ENCODE data around the gene ZNF770. TPM values are rescaled to one million over a fixed set of nuclear protein-coding genes. Genes with fewer than 3 reads are reported as not detected.

ZNF770 gene
- total and polyA plus RNA-seq, 2 donors (not counting 1 experiment from before 2014, with no cell fraction given) = 10.1 to 49.3 TPM

DNA sequence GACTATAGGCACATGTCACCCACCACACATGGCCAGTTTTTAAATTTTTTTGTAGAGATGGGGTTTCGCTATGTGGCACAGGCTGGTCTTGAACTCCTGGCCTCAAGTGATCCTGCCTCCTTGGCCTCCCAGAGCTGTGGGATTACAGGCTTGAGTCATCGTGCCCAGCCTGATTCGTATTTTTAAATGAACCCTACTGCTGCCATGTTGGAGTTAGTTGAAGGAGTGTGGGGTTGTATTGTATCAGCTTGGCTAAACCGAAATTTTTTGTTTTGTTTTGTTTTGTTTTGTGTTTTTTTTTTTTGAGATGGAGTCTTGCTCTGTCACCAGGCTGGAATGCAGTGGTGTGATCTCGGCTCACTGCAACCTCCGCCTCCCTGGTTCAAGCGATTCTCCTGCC, 11.8 kb upstream of the ZNF770 start:
- Histone ChIP-seq H3K4me3 (ENCODE audit: control extremely low read depth in 1 of 5, extremely low read depth in 1 of 5, insufficient read depth in 1 of 5, low read depth in 2 of 5, low read length in 4 of 5) (no peak overlapping the region), H3K36me3 (replicated peaks in 1 of 2; ENCODE audit: control extremely low read depth in 1 of 2, control insufficient read depth in 1 of 2, extremely low read depth in 1 of 2, insufficient read depth in 2 of 2, low read length in 1 of 2) (no peaks in the 10 kb centered on the region), H2AFZ (ENCODE audit: insufficient read depth, low read depth, low read length, poor library complexity, severe bottlenecking) (no peak overlapping the region), H3K79me2 (ENCODE audit: control insufficient read depth, insufficient read depth, low read length) (no peaks in the 10 kb centered on the region), H3K27ac (ENCODE audit: low read length in 2 of 2) (no peak overlapping the region), H4K20me1 (ENCODE audit: control insufficient read depth, insufficient read depth, low read length, poor library complexity, severe bottlenecking) (no peaks in the 10 kb centered on the region), H3K9ac (ENCODE audit: low read length) (no peak overlapping the region), H3K4me1 (ENCODE audit: control insufficient read depth in 2 of 2, insufficient read depth in 2 of 2, low read length in 2 of 2) (no peaks in the 10 kb centered on the region), H3K9me3 (ENCODE audit: control extremely low read depth in 1 of 3, control insufficient read depth in 2 of 3, insufficient read depth in 1 of 3, low read length in 2 of 3) (no peaks in the 10 kb centered on the region), H3K4me2 (replicated peaks; ENCODE audit: low read depth, low read length, poor library complexity, severe bottlenecking) (no peak overlapping the region), H3K27me3 (replicated peaks in 1 of 4; ENCODE audit: control extremely low read depth in 1 of 4, control insufficient read depth in 3 of 4, insufficient read depth in 4 of 4, low read length in 3 of 4) (peaks cover 0 to 3% (median 0%) of the 10 kb centered on the region in 4 experiments)
- no peak overlapping the region for H3K4me3 Mint-ChIP-seq
- H3K27ac Mint-ChIP-seq = no peak overlapping the region
- ChIA-PET POLR2A (interaction anchor here (0.7 kb wide), 1 partner anchor 945 kb away, joined by 4 read pairs; no protein-coding TSS in a partner anchor), CTCF (interaction anchor here (0.7 kb wide), 1 partner anchor 518 kb away, joined by 3 read pairs; no protein-coding TSS in a partner anchor)
- intact Hi-C loops (cut with micrococcal nuclease) = no loop called here
- ATAC-seq (ENCODE audit: low read depth) (no peak), DNase-seq (no peak)
- no peaks in the 10 kb centered on the region for H3K9me3 Mint-ChIP-seq (ENCODE audit: insufficient read depth)
- H3K27me3 Mint-ChIP-seq = peaks cover 14% of the 10 kb centered on the region
- H3K4me1 Mint-ChIP-seq = no peaks in the 10 kb centered on the region
- TF ChIP-seq, protein P1, sequence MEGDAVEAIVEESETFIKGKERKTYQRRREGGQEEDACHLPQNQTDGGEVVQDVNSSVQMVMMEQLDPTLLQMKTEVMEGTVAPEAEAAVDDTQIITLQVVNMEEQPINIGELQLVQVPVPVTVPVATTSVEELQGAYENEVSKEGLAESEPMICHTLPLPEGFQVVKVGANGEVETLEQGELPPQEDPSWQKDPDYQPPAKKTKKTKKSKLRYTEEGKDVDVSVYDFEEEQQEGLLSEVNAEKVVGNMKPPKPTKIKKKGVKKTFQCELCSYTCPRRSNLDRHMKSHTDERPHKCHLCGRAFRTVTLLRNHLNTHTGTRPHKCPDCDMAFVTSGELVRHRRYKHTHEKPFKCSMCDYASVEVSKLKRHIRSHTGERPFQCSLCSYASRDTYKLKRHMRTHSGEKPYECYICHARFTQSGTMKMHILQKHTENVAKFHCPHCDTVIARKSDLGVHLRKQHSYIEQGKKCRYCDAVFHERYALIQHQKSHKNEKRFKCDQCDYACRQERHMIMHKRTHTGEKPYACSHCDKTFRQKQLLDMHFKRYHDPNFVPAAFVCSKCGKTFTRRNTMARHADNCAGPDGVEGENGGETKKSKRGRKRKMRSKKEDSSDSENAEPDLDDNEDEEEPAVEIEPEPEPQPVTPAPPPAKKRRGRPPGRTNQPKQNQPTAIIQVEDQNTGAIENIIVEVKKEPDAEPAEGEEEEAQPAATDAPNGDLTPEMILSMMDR (IDR thresholded peaks at IDR 0.05) = no peak
- no peak for TF ChIP-seq EZH2 (IDR thresholded peaks at IDR 0.05; ENCODE audit: borderline replicate concordance, insufficient read depth, low read depth, low read length, poor library complexity, severe bottlenecking)
- 96% methylated on average over 3 of the region's 7 CpGs for WGBS (ENCODE audit: insufficient coverage)

DNA sequence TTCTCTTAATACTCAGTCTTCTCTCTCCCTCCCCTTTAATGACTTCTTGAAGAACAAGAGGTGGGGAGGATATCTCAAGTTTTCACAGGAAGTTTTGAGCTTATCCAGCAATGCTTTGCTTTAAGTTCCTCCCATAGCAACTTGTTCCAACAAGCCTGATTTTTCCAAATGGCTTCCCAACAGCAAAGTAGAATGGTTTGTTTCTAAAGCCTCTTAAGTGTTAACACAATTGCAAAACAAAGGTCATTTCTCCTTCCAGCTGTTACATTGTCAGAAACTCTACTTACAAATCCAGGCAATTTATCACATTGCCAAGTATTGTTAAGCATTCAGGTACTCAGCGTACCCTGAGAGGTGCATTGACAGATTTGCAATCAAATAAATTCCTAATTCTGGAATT, 6.8 kb upstream of the ZNF770 start:
- H3K27ac ChIP-seq (ENCODE audit: low read length in 2 of 2) = no peak overlapping the region
- DNase-seq (no peak), ATAC-seq (ENCODE audit: low read depth) (no peak)
- H3K27me3 ChIP-seq (replicated peaks in 1 of 4; ENCODE audit: control extremely low read depth in 1 of 4, control insufficient read depth in 3 of 4, insufficient read depth in 4 of 4, low read length in 3 of 4) = peaks cover 0 to 11% (median 0%) of the 10 kb centered on the region in 4 experiments
- Mint-ChIP-seq H3K27me3 (peaks cover 16% of the 10 kb centered on the region), H3K4me1 (no peaks in the 10 kb centered on the region), H3K27ac (no peak overlapping the region), H3K4me3 (no peak overlapping the region), H3K9me3 (ENCODE audit: insufficient read depth) (no peaks in the 10 kb centered on the region)
- H2AFZ ChIP-seq (ENCODE audit: insufficient read depth, low read depth, low read length, poor library complexity, severe bottlenecking) = no peak overlapping the region
- ChIA-PET CTCF (no interaction called here), POLR2A (no interaction called here)
- H3K9me3 ChIP-seq (ENCODE audit: control extremely low read depth in 1 of 3, control insufficient read depth in 2 of 3, insufficient read depth in 1 of 3, low read length in 2 of 3) = no peaks in the 10 kb centered on the region
- H3K4me1 ChIP-seq (ENCODE audit: control insufficient read depth in 2 of 2, insufficient read depth in 2 of 2, low read length in 2 of 2) = no peaks in the 10 kb centered on the region
- H3K4me2 ChIP-seq (replicated peaks; ENCODE audit: low read depth, low read length, poor library complexity, severe bottlenecking) = no peak overlapping the region
- intact Hi-C loops (cut with micrococcal nuclease) = no loop called here
- no peak overlapping the region for H3K9ac ChIP-seq (ENCODE audit: low read length)
- no CpG with 5 or more reads among the region's 1 CpG for WGBS (ENCODE audit: insufficient coverage)
- no peaks in the 10 kb centered on the region for H4K20me1 ChIP-seq (ENCODE audit: control insufficient read depth, insufficient read depth, low read length, poor library complexity, severe bottlenecking)
- no peaks in the 10 kb centered on the region for H3K79me2 ChIP-seq (ENCODE audit: control insufficient read depth, insufficient read depth, low read length)
- no peak for TF ChIP-seq EZH2 (IDR thresholded peaks at IDR 0.05; ENCODE audit: borderline replicate concordance, insufficient read depth, low read depth, low read length, poor library complexity, severe bottlenecking)
- TF ChIP-seq, protein P1 (IDR thresholded peaks at IDR 0.05) = no peak
- H3K36me3 ChIP-seq (replicated peaks in 1 of 2; ENCODE audit: control extremely low read depth in 1 of 2, control insufficient read depth in 1 of 2, extremely low read depth in 1 of 2, insufficient read depth in 2 of 2, low read length in 1 of 2) = no peaks in the 10 kb centered on the region
- H3K4me3 ChIP-seq (ENCODE audit: control extremely low read depth in 1 of 5, extremely low read depth in 1 of 5, insufficient read depth in 1 of 5, low read depth in 2 of 5, low read length in 4 of 5) = no peak overlapping the region

Data from B cell (primary cell).